ENCODE data around the gene BICD2.

GRCh38 chr9:92680166-92681119 lies 84.2 kb downstream of the BICD2 start:
- no peak for TF ChIP-seq ZNF70 (CRISPR knock-in tag; IDR thresholded peaks at IDR 0.05)
- no peak for TF ChIP-seq ZFP30 (CRISPR knock-in tag; IDR thresholded peaks at IDR 0.05)
- no peak for TF ChIP-seq PATZ1 (CRISPR knock-in tag; IDR thresholded peaks at IDR 0.05; ENCODE audit: borderline replicate concordance)
- TF ChIP-seq TOX (CRISPR knock-in tag; IDR thresholded peaks at IDR 0.05; ENCODE audit: borderline replicate concordance) = no peak
- no peak for TF ChIP-seq CREB5 (CRISPR knock-in tag; IDR thresholded peaks at IDR 0.05; ENCODE audit: low read depth)
- no peak for TF ChIP-seq RARB (CRISPR knock-in tag; IDR thresholded peaks at IDR 0.05)
- no peak for TF ChIP-seq ZC3H10 (CRISPR knock-in tag; IDR thresholded peaks at IDR 0.05)

Measured in SK-N-SH treated with all-trans-retinoic acid at 6 μM for 48 hours (cell line).